ENCODE measurements around the gene DOCK1.

Gene DOCK1

DNA sequence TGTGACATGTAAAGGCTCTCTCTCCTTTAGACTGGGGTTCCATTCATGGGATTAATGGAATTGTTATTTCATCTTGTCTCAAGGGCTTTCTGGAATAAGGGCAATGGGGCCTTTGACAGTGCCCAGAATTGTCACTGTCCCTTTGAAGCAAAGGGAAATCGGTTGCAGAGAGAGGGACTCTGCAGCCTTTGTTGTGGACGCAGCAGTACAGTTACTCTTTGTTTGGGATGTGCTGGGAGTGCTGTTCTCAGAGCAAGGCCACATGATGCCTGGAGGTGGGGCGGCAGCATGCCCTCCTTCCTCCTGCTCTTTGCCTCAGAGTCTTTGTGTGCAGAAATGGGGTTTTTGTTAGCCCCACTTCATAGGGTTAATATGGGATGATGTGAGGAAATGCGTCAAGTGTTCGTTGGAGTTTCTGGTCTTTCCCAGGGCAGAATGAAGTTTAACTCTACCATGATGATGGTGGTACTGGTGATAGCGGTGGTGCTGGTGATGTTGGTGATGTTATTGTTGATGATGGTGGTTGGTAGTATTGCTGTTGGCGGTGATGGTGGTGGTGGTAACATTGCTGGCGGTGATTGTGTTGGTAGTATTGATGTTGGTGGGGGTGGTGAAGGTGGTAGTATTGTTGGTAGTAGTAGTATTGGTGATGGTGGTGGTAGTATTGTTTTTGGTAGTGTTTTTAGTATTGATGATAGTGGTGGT lies 45.3 kb downstream of the DOCK1 start:
- no peak for DNase-seq (ENCODE audit: low read depth)

DNA sequence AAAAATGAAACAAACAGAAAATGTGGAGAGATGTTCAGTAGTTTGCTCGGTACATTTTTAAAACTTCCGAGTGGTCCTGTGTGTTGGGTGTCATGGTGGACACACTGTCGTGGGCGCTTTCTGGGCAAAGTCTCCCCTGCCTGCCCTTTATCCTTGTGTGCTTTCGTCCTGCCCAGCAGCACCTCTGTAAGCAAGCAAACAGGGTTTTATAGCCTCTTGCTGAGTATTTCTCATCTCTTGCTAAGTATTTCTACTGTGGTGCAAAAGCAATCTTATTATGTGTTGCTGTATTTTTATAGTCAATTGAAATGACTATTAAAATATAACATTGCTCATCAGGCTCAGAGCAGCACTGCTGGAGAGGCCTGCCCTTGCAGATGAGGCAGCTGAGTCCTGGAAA lies 48.7 kb downstream of the DOCK1 start:
- H3K4me3 ChIP-seq (ENCODE audit: low read length), result no peak overlapping the region
- TF ChIP-seq, protein P1, sequence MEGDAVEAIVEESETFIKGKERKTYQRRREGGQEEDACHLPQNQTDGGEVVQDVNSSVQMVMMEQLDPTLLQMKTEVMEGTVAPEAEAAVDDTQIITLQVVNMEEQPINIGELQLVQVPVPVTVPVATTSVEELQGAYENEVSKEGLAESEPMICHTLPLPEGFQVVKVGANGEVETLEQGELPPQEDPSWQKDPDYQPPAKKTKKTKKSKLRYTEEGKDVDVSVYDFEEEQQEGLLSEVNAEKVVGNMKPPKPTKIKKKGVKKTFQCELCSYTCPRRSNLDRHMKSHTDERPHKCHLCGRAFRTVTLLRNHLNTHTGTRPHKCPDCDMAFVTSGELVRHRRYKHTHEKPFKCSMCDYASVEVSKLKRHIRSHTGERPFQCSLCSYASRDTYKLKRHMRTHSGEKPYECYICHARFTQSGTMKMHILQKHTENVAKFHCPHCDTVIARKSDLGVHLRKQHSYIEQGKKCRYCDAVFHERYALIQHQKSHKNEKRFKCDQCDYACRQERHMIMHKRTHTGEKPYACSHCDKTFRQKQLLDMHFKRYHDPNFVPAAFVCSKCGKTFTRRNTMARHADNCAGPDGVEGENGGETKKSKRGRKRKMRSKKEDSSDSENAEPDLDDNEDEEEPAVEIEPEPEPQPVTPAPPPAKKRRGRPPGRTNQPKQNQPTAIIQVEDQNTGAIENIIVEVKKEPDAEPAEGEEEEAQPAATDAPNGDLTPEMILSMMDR (conservative IDR thresholded peaks at IDR 0.05; ENCODE audit: low read depth, low read length), result no peak
- DNase-seq (ENCODE audit: low read depth), result no peak

More for the DNA sequence above, 45.3 kb downstream of the DOCK1 start:
- no peak overlapping the region for H3K4me3 ChIP-seq (ENCODE audit: low read length)
- TF ChIP-seq, protein P1 (conservative IDR thresholded peaks at IDR 0.05; ENCODE audit: low read depth, low read length), result no peak

DNA sequence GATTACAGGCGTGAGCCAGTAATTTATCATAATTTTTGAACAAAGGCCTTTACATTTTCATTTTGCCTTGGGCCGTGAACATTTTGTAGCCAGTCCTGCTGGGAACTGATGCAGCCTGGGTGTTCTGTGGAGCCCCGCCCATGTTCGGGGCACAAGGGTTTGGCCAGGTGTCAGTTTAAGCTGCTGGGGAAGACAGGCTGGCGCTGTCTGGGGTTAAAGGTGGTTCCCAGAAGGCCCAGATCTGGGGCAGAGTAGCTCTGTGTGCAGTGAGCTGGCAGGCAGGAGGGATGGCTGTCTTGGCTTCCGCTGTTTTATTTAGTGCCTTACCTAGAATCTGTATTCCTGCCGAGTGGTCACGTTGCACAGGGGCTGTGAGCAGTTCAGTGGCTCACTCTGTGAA lies 50.2 kb downstream of the DOCK1 start:
- no peak overlapping the region for H3K4me3 ChIP-seq (ENCODE audit: low read length)
- TF ChIP-seq, protein P1 (conservative IDR thresholded peaks at IDR 0.05; ENCODE audit: low read depth, low read length), result no peak
- DNase-seq (ENCODE audit: low read depth), result no peak

DNA sequence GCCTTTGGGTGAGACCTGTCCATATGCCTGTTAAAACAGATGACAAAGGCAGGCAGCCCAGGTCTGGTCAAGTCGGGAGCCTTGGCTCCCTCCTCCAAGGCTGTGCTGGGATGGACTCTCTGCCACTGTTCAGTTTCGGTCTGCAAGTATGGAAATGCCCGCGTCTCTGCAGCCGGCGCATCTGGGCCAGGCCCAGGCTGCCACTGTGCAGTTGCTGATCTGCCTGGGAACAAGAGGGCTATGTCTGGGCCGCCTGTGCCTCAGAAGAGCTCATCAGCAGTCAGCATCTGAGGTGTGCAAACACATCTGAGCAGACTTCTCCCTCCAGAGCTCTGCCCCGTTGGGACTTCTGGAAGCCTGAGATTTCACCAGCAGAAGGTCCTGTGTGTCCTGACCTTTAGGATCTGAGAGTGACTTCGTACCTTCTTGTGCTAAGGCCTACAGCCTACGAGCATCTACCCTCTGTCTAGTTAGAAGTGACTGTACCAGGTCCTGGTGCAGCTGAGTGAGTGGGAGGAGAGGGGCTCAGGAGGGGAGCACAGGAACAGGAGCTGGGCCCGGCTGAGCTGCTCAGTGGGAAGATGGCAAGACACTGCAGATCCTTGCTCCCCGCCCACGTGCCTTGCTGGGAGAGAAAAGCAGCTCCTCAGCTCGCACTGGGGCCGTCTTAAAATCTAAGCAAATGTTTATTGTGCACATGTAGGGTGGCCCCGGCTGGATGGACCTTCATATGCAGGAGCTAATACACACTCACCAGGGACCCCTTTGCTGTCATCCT lies 50.9 kb downstream of the DOCK1 start:
- H3K4me3 ChIP-seq (ENCODE audit: low read length), result no peak overlapping the region
- DNase-seq (ENCODE audit: low read depth), result no peak
- TF ChIP-seq, protein P1 (conservative IDR thresholded peaks at IDR 0.05; ENCODE audit: low read depth, low read length), result no peak

DNA sequence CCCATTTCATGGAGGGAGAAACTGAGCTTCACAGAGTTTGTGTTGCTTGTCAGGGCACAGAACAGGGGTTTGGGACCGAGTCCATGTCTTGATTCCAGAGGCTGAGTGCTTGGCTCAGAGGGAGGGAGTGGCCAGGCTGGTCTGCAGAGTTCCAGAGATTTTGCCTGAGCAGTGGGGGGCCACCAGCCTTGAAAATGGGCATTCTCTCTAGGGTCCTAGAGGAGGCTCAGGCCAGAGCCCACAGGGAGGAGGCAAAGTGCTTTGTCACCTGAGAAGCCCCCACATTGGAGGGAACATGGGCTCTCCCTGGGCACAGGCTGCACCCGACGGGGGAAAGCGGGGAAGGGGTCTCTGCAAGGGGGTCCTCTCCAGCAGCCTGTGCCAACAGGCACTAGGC lies 51.5 kb downstream of the DOCK1 start:
- TF ChIP-seq, protein P1 (conservative IDR thresholded peaks at IDR 0.05; ENCODE audit: low read depth, low read length), result no peak
- no peak overlapping the region for H3K4me3 ChIP-seq (ENCODE audit: low read length)
- no peak for DNase-seq (ENCODE audit: low read depth)

DNA sequence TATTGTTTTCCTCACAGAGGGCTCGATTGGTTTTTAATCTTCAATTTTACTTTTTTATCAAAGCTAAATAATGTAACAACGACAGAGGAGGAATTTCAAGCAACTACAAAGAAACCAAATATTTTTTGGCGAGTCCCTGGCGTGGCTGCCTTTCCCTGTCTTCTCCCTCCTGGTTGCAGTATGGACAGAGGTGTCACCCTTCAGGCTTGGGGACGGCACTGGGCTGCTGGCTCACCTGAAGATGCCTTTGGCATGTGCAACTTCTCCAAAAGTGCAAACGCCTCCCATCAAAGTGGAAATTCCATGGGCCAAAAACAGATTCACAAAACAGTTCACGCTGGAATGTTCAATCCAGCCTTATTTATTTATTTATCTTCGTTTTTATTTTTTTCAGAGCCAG lies 51.9 kb downstream of the DOCK1 start:
- no peak for DNase-seq (ENCODE audit: low read depth)
- no peak overlapping the region for H3K4me3 ChIP-seq (ENCODE audit: low read length)
- TF ChIP-seq, protein P1 (conservative IDR thresholded peaks at IDR 0.05; ENCODE audit: low read depth, low read length), result no peak

DNA sequence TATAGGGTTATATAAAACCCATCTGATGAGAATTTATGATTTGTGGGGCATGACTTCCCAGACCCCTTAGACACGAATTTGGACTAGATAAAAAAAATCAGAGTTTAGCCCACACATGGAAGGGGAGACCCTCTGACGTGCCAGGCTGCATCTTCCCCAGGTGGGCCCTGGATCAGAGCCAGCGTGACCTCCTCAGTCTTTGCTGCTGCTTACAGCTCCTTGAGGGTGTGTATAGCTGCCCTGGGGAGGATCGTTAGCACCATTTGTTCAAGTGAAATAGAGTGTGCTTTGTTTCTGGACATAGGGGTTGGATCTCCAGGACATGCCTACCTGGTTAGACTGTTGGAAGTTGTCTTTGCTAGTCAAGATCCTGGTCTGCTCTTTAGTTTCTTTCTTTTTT lies 54.2 kb downstream of the DOCK1 start:
- no peak for DNase-seq (ENCODE audit: low read depth)
- no peak overlapping the region for H3K4me3 ChIP-seq (ENCODE audit: low read length)
- TF ChIP-seq, protein P1 (conservative IDR thresholded peaks at IDR 0.05; ENCODE audit: low read depth, low read length), result no peak

Measured in retinal pigment epithelial cell (primary cell).